ENCODE measurements around the gene HBB.

Gene HBB

GRCh38 chr11:5237420-5237819 lies 10.5 kb upstream of the HBB start:
- TF ChIP-seq CTCF (conservative IDR thresholded peaks at IDR 0.05) (no peak), ZFX (IDR thresholded peaks at IDR 0.05) (no peak)

GRCh38 chr11:5235364-5236095 lies 8.7 kb upstream of the HBB start:
- no peak overlapping the region for H3K27ac ChIP-seq

More at GRCh38 chr11:5237420-5237819, 10.5 kb upstream of the HBB start:
- H3K27ac ChIP-seq: no peak overlapping the region

GRCh38 chr11:5234381-5234834 lies 7.5 kb upstream of the HBB start, which contains the start of gene HBD:
TSS of gene HBD (minus strand) at chr11:5234483. CDS start at chr11:5234433, 50 bp downstream.
- H3K27ac ChIP-seq: no peak within 1 kb of the TSS
- TF ChIP-seq ZFX (IDR thresholded peaks at IDR 0.05) (no peak), CTCF (conservative IDR thresholded peaks at IDR 0.05) (no peak)

More at GRCh38 chr11:5235364-5236095, 8.7 kb upstream of the HBB start:
- no peak for TF ChIP-seq ZFX (IDR thresholded peaks at IDR 0.05)
- TF ChIP-seq CTCF (conservative IDR thresholded peaks at IDR 0.05): no peak

- no peak overlapping the region for H3K27ac ChIP-seq
- TF ChIP-seq ZFX (IDR thresholded peaks at IDR 0.05): no peak
- no peak for TF ChIP-seq CTCF (conservative IDR thresholded peaks at IDR 0.05)
Observed at GRCh38 chr11:5233307-5233706, 6.4 kb upstream of the HBB start.

GRCh38 chr11:5232821-5233220 lies 6.0 kb upstream of the HBB start:
- TF ChIP-seq CTCF (conservative IDR thresholded peaks at IDR 0.05) (no peak), ZFX (IDR thresholded peaks at IDR 0.05) (no peak)
- H3K27ac ChIP-seq: no peak overlapping the region

GRCh38 chr11:5232176-5232575 lies 5.3 kb upstream of the HBB start:
- H3K27ac ChIP-seq: no peak overlapping the region
- no peak for TF ChIP-seq CTCF (conservative IDR thresholded peaks at IDR 0.05)
- no peak for TF ChIP-seq ZFX (IDR thresholded peaks at IDR 0.05)

- H3K27ac ChIP-seq: no peak overlapping the region
- TF ChIP-seq ZFX (IDR thresholded peaks at IDR 0.05) (no peak), CTCF (conservative IDR thresholded peaks at IDR 0.05) (no peak)
Observed at GRCh38 chr11:5231111-5231510, 4.2 kb upstream of the HBB start.

All from C4-2B (cell line).